Osteoblast (primary cell): ENCODE data around the gene PRKAR1B. TPM values are rescaled to one million over a fixed set of nuclear protein-coding genes. Genes with fewer than 3 reads are reported as not detected.

ENCODE experiments used
- DNase-seq: peaks from one replicate; pipeline ENCODE4 v3.0.0; 2011; ENCODE audit warnings: low spot score, mixed read lengths; ENCODE audit not compliant: insufficient read length; ENCODE audit errors: missing footprints
- H2AFZ ChIP-seq: 2 replicates; pipeline ENCODE4 v1.6.0; 2011; ENCODE audit warnings: mild to moderate bottlenecking, low read length
- H3K27ac ChIP-seq: 2 replicates; pipeline ENCODE4 v1.5.1; 2011; ENCODE audit warnings: mild to moderate bottlenecking, low read depth, low read length, moderate library complexity
- H3K27me3 ChIP-seq: 2 replicates; pipeline ENCODE4 v1.6.0; 2012; ENCODE audit warnings: mild to moderate bottlenecking, control low read depth, inconsistent platforms, low read length, moderate library complexity; ENCODE audit not compliant: insufficient read depth
- H3K36me3 ChIP-seq: 2 replicates; pipeline ENCODE4 v1.5.1; 2011; ENCODE audit warnings: mild to moderate bottlenecking, low read length, control low read depth, moderate library complexity; ENCODE audit not compliant: insufficient read depth
- H3K4me1 ChIP-seq: 2 replicates; pipeline ENCODE4 v1.5.1; 2011; ENCODE audit warnings: mild to moderate bottlenecking, low read length, control low read depth, moderate library complexity; ENCODE audit not compliant: insufficient read depth
- H3K4me2 ChIP-seq: 2 replicates; pipeline ENCODE4 v1.6.0; 2011; ENCODE audit warnings: mild to moderate bottlenecking, low read length; ENCODE audit not compliant: insufficient read depth
- H3K4me3 ChIP-seq: fragments of 200-600 bp; sonication (generic); 3 replicates; pipeline ENCODE4 v1.5.1; 2012; ENCODE audit warnings: mild to moderate bottlenecking, low read length, inconsistent platforms; ENCODE audit not compliant: insufficient read depth
- H3K79me2 ChIP-seq: 2 replicates; pipeline ENCODE4 v1.6.0; 2012; ENCODE audit warnings: mild to moderate bottlenecking, low read length, control low read depth, inconsistent platforms; ENCODE audit not compliant: insufficient read depth
- H3K9me3 ChIP-seq: 2 replicates; pipeline ENCODE4 v1.5.1; 2011; ENCODE audit warnings: low read depth, low read length, control low read depth
- H4K20me1 ChIP-seq: 2 replicates; pipeline ENCODE4 v1.6.0; 2012; ENCODE audit warnings: mild to moderate bottlenecking, low read length, control low read depth; ENCODE audit not compliant: insufficient read depth
- total RNA-seq: library from RNA; depleted of rRNA; stranded (reverse); fragments of >200 nt; gene quantifications from 2 replicates; pipeline ENCODE4 v1.2.3, GENCODE V29; 2012
- TF ChIP-seq, protein P1 (sequence below): IDR thresholded peaks from 2 replicates; pipeline ENCODE4 v1.5.1; 2011; ENCODE audit warnings: mild to moderate bottlenecking, low read depth, low read length, moderate library complexity; ENCODE audit errors: extremely low read depth

The PRKAR1B gene
- total RNA-seq, 1 donor: 6.5 TPM

DNA sequence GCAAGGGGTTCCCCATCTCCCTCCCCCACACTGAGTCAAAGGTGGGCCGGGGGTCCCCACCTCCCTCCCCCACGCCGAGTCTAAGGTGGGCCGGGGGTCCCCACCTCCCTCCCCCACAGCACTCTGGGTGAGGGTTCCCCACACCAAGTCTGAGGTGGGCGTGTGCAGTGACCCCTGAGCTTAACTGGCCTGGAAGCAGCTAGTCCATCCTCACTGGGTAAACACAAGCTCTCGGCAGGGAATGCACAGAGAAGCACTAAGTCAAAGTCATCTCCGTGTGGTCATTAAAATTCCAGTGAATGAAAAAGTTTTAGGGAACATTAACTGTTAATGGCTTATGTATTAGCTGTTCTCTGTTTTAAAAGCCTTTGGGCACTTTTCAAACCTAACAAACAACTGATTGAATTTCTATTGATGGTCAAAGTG, 43.7 kb upstream of the PRKAR1B start:
- no peak overlapping the region for H3K4me3 ChIP-seq
- TF ChIP-seq, protein P1, sequence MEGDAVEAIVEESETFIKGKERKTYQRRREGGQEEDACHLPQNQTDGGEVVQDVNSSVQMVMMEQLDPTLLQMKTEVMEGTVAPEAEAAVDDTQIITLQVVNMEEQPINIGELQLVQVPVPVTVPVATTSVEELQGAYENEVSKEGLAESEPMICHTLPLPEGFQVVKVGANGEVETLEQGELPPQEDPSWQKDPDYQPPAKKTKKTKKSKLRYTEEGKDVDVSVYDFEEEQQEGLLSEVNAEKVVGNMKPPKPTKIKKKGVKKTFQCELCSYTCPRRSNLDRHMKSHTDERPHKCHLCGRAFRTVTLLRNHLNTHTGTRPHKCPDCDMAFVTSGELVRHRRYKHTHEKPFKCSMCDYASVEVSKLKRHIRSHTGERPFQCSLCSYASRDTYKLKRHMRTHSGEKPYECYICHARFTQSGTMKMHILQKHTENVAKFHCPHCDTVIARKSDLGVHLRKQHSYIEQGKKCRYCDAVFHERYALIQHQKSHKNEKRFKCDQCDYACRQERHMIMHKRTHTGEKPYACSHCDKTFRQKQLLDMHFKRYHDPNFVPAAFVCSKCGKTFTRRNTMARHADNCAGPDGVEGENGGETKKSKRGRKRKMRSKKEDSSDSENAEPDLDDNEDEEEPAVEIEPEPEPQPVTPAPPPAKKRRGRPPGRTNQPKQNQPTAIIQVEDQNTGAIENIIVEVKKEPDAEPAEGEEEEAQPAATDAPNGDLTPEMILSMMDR: no peak
- DNase-seq: peak; percentile 76
- no peaks in the 10 kb centered on the region for H4K20me1 ChIP-seq
- H3K4me2 ChIP-seq: no peak overlapping the region
- H3K36me3 ChIP-seq: peaks cover 15% of the 10 kb centered on the region
- H2AFZ ChIP-seq: no peak overlapping the region
- H3K9me3 ChIP-seq: no peaks in the 10 kb centered on the region
- no peak overlapping the region for H3K27ac ChIP-seq
- no peaks in the 10 kb centered on the region for H3K4me1 ChIP-seq
- no peaks in the 10 kb centered on the region for H3K79me2 ChIP-seq
- no peaks in the 10 kb centered on the region for H3K27me3 ChIP-seq

DNA sequence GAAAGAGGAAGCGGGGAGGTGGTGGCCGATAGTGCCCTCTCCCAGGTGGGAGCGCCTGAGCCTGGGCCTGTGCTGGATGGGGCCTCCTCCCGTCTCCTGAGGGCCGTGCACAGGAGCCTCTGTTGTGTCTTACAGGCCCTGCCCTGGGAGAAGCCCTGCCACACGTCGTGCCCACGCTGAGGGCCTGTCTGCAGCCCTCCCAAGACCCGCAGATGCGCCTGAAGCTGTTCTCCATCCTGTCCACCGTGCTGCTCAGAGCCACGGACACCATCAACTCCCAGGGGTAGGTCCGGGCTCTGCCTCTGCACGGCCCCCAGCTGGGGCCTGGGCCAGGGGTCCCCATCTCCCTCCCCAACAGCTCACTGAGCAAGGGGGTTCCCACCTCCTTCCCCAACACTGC, 43.3 kb upstream of the PRKAR1B start:
- no peaks in the 10 kb centered on the region for H4K20me1 ChIP-seq
- no peaks in the 10 kb centered on the region for H3K9me3 ChIP-seq
- no peak overlapping the region for H3K27ac ChIP-seq
- H3K36me3 ChIP-seq: peaks cover 15% of the 10 kb centered on the region
- no peaks in the 10 kb centered on the region for H3K27me3 ChIP-seq
- no peak overlapping the region for H3K4me3 ChIP-seq
- H3K4me1 ChIP-seq: no peaks in the 10 kb centered on the region
- H3K4me2 ChIP-seq: no peak overlapping the region
- no peaks in the 10 kb centered on the region for H3K79me2 ChIP-seq
- TF ChIP-seq, protein P1: no peak
- peak; percentile 29 for DNase-seq
- no peak overlapping the region for H2AFZ ChIP-seq

DNA sequence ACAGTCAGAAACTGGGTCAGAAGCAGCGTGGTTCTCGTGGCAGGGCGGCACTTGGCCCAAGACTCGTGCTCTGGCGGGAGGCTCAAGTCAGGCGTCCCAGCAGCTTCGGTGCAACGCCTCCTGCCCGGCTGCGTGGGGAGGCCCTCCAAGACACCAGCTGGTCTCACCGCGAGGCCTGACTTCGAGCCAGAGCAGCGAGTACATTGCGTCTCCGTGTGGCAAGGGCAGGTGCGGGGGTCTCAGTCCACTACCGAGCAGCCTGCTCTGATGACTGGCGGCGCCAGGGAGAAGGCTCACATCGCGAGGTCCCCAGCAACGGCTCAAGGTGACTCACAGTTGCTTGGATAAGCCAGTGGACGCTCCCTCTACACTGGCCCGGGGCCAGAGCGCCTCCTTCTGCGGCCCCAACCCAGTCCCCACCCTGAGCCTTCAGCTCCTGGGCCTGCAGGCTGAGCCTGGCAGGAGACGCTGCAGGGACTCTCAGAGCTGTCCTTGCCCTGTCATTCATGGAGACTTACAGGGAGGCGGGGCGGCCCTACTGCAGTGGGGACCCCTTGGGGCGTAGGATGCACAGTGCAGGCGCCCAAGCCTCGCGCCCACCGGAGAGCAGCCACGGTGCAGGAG, 41.9 kb upstream of the PRKAR1B start:
- peak; percentile 68 for DNase-seq
- H3K27me3 ChIP-seq: no peaks in the 10 kb centered on the region
- no peaks in the 10 kb centered on the region for H3K79me2 ChIP-seq
- peaks cover 16% of the 10 kb centered on the region for H3K36me3 ChIP-seq
- TF ChIP-seq, protein P1: no peak
- no peak overlapping the region for H2AFZ ChIP-seq
- H3K4me2 ChIP-seq: no peak overlapping the region
- no peaks in the 10 kb centered on the region for H3K9me3 ChIP-seq
- no peaks in the 10 kb centered on the region for H4K20me1 ChIP-seq
- H3K27ac ChIP-seq: no peak overlapping the region
- H3K4me3 ChIP-seq: no peak overlapping the region
- no peaks in the 10 kb centered on the region for H3K4me1 ChIP-seq

DNA sequence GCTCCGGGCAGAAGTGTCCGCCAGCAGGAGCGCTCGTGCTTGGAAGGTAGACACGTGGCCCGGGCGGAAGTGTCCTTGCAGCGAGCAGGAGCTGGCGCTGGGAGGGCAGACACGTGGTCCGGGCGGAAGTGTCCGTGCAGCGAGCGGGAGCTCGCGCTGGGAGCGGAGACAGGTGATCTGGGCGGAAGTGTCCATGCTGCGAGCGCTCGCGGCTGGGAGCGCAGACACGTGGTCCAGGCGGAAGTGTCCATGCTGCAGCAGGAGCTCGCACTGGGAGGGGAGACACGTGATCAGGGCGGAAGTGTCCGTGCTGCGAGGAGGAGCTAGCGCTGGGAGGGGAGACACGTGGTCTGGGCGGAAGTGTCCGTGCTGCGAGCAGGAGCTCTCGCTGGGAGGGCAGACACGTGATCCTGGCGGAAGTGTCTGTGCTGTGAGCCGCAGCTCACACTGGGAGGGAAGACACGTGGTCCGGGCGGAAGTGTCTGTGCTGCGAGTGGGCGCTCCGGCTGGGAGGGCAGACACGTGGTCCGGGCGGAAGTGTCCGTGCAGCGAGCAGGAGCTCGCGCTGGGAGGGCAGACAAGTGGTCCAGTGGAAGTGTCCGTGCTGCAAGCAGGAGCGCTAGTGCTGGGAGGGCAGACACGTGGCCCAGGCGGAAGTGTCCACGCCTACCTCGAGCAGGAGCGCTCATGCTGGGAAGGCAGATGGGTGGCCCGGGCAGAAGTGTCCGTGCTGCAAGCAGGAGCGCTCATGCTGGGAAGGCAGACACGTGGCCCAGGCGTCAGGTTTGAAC, 41.1 kb upstream of the PRKAR1B start:
- no peaks in the 10 kb centered on the region for H3K9me3 ChIP-seq
- peak; percentile 21 for DNase-seq
- no peak overlapping the region for H3K4me3 ChIP-seq
- H3K27me3 ChIP-seq: no peaks in the 10 kb centered on the region
- H3K4me2 ChIP-seq: no peak overlapping the region
- no peaks in the 10 kb centered on the region for H3K4me1 ChIP-seq
- TF ChIP-seq, protein P1: no peak
- H4K20me1 ChIP-seq: no peaks in the 10 kb centered on the region
- H3K36me3 ChIP-seq: peaks cover 16% of the 10 kb centered on the region
- no peak overlapping the region for H2AFZ ChIP-seq
- no peak overlapping the region for H3K27ac ChIP-seq
- no peaks in the 10 kb centered on the region for H3K79me2 ChIP-seq
